ENCODE measurements around the gene FNDC11.

FNDC11 gene

GRCh38 chr20:63543733-63544132 is 10.2 kb upstream of the FNDC11 start:
- Histone ChIP-seq H3K4me3 (ENCODE audit: low read depth, low read length) (no peak overlapping the region), H3K36me3 (replicated peaks) (no peaks in the 10 kb centered on the region), H3K27me3 (replicated peaks) (peaks cover 14% of the 10 kb centered on the region), H3K27ac (no peak overlapping the region)
- in situ Hi-C loops (cut with HindIII; ENCODE audit: low pct_ligation_motif_present, low sequenced_read_pairs): no loop called here
- no peak for TF ChIP-seq CTCF (IDR thresholded peaks at IDR 0.05; ENCODE audit: low read depth, low read length, missing control alignments)
- DNase-seq: no peak

DNA sequence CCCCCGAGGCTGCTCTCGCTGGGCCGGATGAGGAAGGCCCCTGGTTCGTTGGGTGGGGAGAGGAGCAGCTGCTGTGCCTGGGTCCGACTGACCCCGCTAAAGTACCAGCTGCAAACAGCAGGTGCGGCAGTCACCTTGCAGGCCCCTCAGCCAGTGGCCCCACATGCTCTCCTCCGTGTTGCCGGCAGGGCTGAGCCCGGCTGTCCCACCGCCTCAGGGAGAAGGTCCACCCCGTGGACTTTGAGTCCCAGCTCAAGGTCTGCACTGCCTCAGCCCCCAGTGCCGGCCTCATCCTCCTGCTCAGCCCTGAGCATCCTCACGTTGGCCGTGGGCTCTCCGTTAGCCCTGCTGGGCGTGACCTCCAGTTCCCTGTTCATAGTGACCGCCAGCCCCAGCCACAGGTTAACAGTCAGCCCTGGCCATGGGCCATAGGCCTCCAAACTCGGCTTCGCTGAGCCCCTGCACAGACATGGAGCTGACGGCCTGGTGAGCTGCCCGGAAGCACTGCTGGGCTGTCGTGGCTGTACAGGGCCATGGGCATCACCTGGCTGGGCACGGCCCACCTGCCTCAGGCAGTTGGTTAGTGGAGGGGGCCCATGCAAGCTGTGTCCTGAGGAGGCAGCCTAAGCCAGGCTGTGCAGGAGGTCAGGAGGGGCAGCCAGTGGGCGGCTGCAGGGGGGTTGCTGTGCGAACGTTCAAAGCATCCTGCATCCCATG is 9.6 kb upstream of the FNDC11 start:
- Histone ChIP-seq H3K27me3 (replicated peaks) (peaks cover 16% of the 10 kb centered on the region), H3K36me3 (replicated peaks) (no peaks in the 10 kb centered on the region), H3K27ac (no peak overlapping the region), H3K4me3 (ENCODE audit: low read depth, low read length) (no peak overlapping the region)
- DNase-seq: no peak
- in situ Hi-C loops (cut with HindIII; ENCODE audit: low pct_ligation_motif_present, low sequenced_read_pairs): no loop called here
- TF ChIP-seq CTCF (IDR thresholded peaks at IDR 0.05; ENCODE audit: low read depth, low read length, missing control alignments): no peak

DNA sequence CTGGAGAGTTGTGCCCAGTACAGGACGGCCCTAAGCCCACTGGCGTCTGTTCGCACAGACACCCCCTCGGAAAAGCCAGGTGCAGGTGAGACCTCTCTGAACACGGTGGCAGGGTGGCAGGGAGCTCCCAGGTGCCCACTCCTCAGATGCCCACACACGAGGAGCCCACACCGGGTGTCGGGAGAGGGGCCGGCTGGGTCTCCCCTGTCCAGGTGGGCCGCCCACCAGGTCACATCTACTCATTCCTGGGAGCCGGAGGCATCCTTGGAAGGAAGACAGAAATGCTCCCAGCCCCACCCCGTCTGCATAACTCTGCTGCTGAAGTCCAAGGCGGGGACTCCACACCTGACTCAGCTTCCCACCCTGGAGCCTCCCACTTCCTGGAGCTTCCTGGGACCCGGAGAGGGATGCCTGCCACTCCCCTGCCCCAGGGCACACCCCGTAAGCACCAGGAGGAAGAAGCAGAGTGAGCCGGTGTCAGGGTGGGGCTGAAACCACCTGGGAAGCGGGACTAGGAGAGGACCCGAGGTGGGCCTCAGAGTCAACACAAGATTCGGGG is 8.9 kb upstream of the FNDC11 start:
- no peak overlapping the region for H3K4me3 ChIP-seq (ENCODE audit: low read depth, low read length)
- TF ChIP-seq CTCF (IDR thresholded peaks at IDR 0.05; ENCODE audit: low read depth, low read length, missing control alignments): no peak
- H3K36me3 ChIP-seq (replicated peaks): no peaks in the 10 kb centered on the region
- no peak for DNase-seq
- in situ Hi-C loops (cut with HindIII; ENCODE audit: low pct_ligation_motif_present, low sequenced_read_pairs): no loop called here
- H3K27me3 ChIP-seq (replicated peaks): peaks cover 18% of the 10 kb centered on the region
- no peak overlapping the region for H3K27ac ChIP-seq

- in situ Hi-C loops (cut with HindIII; ENCODE audit: low pct_ligation_motif_present, low sequenced_read_pairs): no loop called here
- Histone ChIP-seq H3K27ac (no peak overlapping the region), H3K27me3 (replicated peaks) (peaks cover 18% of the 10 kb centered on the region), H3K36me3 (replicated peaks) (no peaks in the 10 kb centered on the region), H3K4me3 (ENCODE audit: low read depth, low read length) (no peak overlapping the region)
- no peak for DNase-seq
- no peak for TF ChIP-seq CTCF (IDR thresholded peaks at IDR 0.05; ENCODE audit: low read depth, low read length, missing control alignments)
Observed at GRCh38 chr20:63545814-63546213, 8.1 kb upstream of the FNDC11 start.

GRCh38 chr20:63546256-63546955 is 7.6 kb upstream of the FNDC11 start:
- H3K27me3 ChIP-seq (replicated peaks): peaks cover 18% of the 10 kb centered on the region

More at GRCh38 chr20:63546256-63546955, 7.6 kb upstream of the FNDC11 start:
- TF ChIP-seq CTCF (IDR thresholded peaks at IDR 0.05; ENCODE audit: low read depth, low read length, missing control alignments): no peak
- Histone ChIP-seq H3K27ac (no peak overlapping the region), H3K36me3 (replicated peaks) (no peaks in the 10 kb centered on the region), H3K4me3 (ENCODE audit: low read depth, low read length) (no peak overlapping the region)
- no peak for DNase-seq
- in situ Hi-C loops (cut with HindIII; ENCODE audit: low pct_ligation_motif_present, low sequenced_read_pairs): no loop called here

All from brain microvascular endothelial cell (primary cell).